GM19023 (cell line): ENCODE measurements around the gene ACOT12.

Experiments
- ATAC-seq: cut with Tn5 transposase; IDR thresholded peaks from one replicate; pipeline ENCODE4 v1.9.1; 2021; ENCODE audit warnings: mild to moderate bottlenecking, moderate library complexity; ENCODE audit not compliant: unreplicated experiment

The ACOT12 gene

GRCh38 chr5:81401266-81401665, 7.3 kb upstream of the ACOT12 start:
- no peak for ATAC-seq

- no peak for ATAC-seq
Observed at GRCh38 chr5:81400375-81400774, 6.4 kb upstream of the ACOT12 start.

GRCh38 chr5:81398741-81399140, 4.8 kb upstream of the ACOT12 start:
- no peak for ATAC-seq

GRCh38 chr5:81397176-81397575, 3.2 kb upstream of the ACOT12 start:
- no peak for ATAC-seq

- ATAC-seq = no peak
Observed at GRCh38 chr5:81395262-81395661, 1.3 kb upstream of the ACOT12 start.

GRCh38 chr5:81393430-81393782, 528 bp downstream of the ACOT12 start:
- ATAC-seq = no peak

GRCh38 chr5:81389025-81389424, 4.9 kb downstream of the ACOT12 start:
- no peak for ATAC-seq

GRCh38 chr5:81388169-81388568, 5.8 kb downstream of the ACOT12 start:
- no peak for ATAC-seq

- no peak for ATAC-seq
Observed at GRCh38 chr5:81383867-81384266, 10.1 kb downstream of the ACOT12 start.

GRCh38 chr5:81371354-81371876, 22.5 kb downstream of the ACOT12 start:
- no peak for ATAC-seq

GRCh38 chr5:81370912-81371311, 23.0 kb downstream of the ACOT12 start:
- ATAC-seq = no peak

GRCh38 chr5:81365541-81365940, 28.4 kb downstream of the ACOT12 start:
- ATAC-seq = no peak

GRCh38 chr5:81363093-81363871, 30.7 kb downstream of the ACOT12 start:
- ATAC-seq = no peak

- no peak for ATAC-seq
Observed at GRCh38 chr5:81361600-81361999, 32.3 kb downstream of the ACOT12 start.

- no peak for ATAC-seq
Observed at GRCh38 chr5:81360640-81361039, 33.3 kb downstream of the ACOT12 start.

- no peak for ATAC-seq
Observed at GRCh38 chr5:81359881-81360280, 34.1 kb downstream of the ACOT12 start.

GRCh38 chr5:81359108-81359507, 34.8 kb downstream of the ACOT12 start:
- no peak for ATAC-seq

GRCh38 chr5:81355291-81356251, 38.4 kb downstream of the ACOT12 start:
- ATAC-seq = no peak

GRCh38 chr5:81354093-81354492, 39.8 kb downstream of the ACOT12 start:
- ATAC-seq = no peak

- no peak for ATAC-seq
Observed at GRCh38 chr5:81353189-81353588, 40.7 kb downstream of the ACOT12 start.

- no peak for ATAC-seq
Observed at GRCh38 chr5:81350507-81350906, 43.4 kb downstream of the ACOT12 start.

- no peak for ATAC-seq
Observed at GRCh38 chr5:81349161-81349560, 44.8 kb downstream of the ACOT12 start.
